ENCODE results near the gene TMSB15C. TPM values are rescaled to one million over a fixed set of nuclear protein-coding genes. Genes with fewer than 3 reads are reported as not detected.

The TMSB15C gene
- total RNA-seq, 1 experiment from 2014 or later: not detected

- Histone ChIP-seq H3K27ac (ENCODE audit: low read depth, low read length) (no peak overlapping the region), H3K4me3 (replicated peaks in 1 of 2; ENCODE audit: low read depth in 1 of 2, low read length in 2 of 2) (no peak overlapping the region), H3K36me3 (ENCODE audit: control insufficient read depth in 1 of 2, insufficient read depth in 2 of 2, low read length in 2 of 2) (no peaks in the 10 kb centered on the region), H3K4me2 (ENCODE audit: low read length) (no peak overlapping the region), H3K9ac (ENCODE audit: low read length) (no peak overlapping the region), H3K79me2 (ENCODE audit: insufficient read depth, low read length) (no peaks in the 10 kb centered on the region), H2AFZ (ENCODE audit: low read depth, low read length, poor library complexity, severe bottlenecking) (no peak overlapping the region), H3K4me1 (ENCODE audit: control insufficient read depth in 1 of 2, insufficient read depth in 2 of 2, low read length in 2 of 2) (no peaks in the 10 kb centered on the region), H3K9me3 (ENCODE audit: control insufficient read depth in 1 of 2, insufficient read depth in 1 of 2, low read depth in 1 of 2, low read length in 2 of 2) (no peaks in the 10 kb centered on the region), H3K9me2 (ENCODE audit: insufficient read depth) (no peaks in the 10 kb centered on the region), H4K20me1 (ENCODE audit: insufficient read depth) (no peaks in the 10 kb centered on the region), H3K27me3 (ENCODE audit: insufficient read depth, low read length) (peaks cover 14% of the 10 kb centered on the region)
- intact Hi-C loops (cut with micrococcal nuclease): no loop called here
- ChIA-PET RAD21 (ENCODE audit: low non-redundant PET in 1 of 2, low total read pairs in 2 of 2, uncharacterized antibody in 2 of 2, unreplicated experiment in 2 of 2) (no interaction called here), CTCF (no interaction called here), POLR2A (no interaction called here)
- no peak for ATAC-seq
- TF ChIP-seq EZH2 (IDR thresholded peaks at IDR 0.05): no peak
- no peak for TF ChIP-seq EZH2phosphoT487 (IDR thresholded peaks at IDR 0.05; ENCODE audit: borderline replicate concordance)
- TF ChIP-seq CEBPB (IDR thresholded peaks at IDR 0.05; ENCODE audit: low read depth): no peak
- TF ChIP-seq ELF1 (IDR thresholded peaks at IDR 0.05; ENCODE audit: borderline replicate concordance, low read depth): no peak
- TF ChIP-seq YY1 (IDR thresholded peaks at IDR 0.05; ENCODE audit: extremely low read depth, insufficient replicate concordance, low read depth, low read length): no peak
- TF ChIP-seq SP1 (IDR thresholded peaks at IDR 0.05; ENCODE audit: low read depth): no peak
- TF ChIP-seq POLR2A (IDR thresholded peaks at IDR 0.05; ENCODE audit: borderline replicate concordance, extremely low read depth, insufficient read depth, insufficient read length): no peak
- no peak for TF ChIP-seq JUND (IDR thresholded peaks at IDR 0.05)
- TF ChIP-seq, protein P1, sequence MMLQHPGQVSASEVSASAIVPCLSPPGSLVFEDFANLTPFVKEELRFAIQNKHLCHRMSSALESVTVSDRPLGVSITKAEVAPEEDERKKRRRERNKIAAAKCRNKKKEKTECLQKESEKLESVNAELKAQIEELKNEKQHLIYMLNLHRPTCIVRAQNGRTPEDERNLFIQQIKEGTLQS (IDR thresholded peaks at IDR 0.05): no peak
- no peak for TF ChIP-seq ZFX (IDR thresholded peaks at IDR 0.05)
- TF ChIP-seq MAX (IDR thresholded peaks at IDR 0.05): no peak
- TF ChIP-seq REST (IDR thresholded peaks at IDR 0.05; ENCODE audit: low read depth): no peak
- DNase-seq (ENCODE audit: low read depth, low spot score): no peak
- BruUV-seq (replicated peaks): no TSS peak
Observed at GRCh38 chrX:104104676-104105075, 28.6 kb upstream of the TMSB15C start.

All from HCT116 (cell line).